HG03108 (cell line): ENCODE measurements around the gene SAMD9L.
A peak's percentile ranks its signal among the peaks of the same experiment; 100 is the strongest.
"Not testable (repeated sequence)": the region's sequence is repeated elsewhere in the genome, so short reads cannot be mapped to it uniquely, and the experiment has no call there.

Source experiments
- ATAC-seq: cut with Tn5 transposase; IDR thresholded peaks from one replicate; pipeline ENCODE4 v1.9.1; 2021; ENCODE audit warnings: moderate library complexity; ENCODE audit not compliant: unreplicated experiment

The SAMD9L gene

DNA sequence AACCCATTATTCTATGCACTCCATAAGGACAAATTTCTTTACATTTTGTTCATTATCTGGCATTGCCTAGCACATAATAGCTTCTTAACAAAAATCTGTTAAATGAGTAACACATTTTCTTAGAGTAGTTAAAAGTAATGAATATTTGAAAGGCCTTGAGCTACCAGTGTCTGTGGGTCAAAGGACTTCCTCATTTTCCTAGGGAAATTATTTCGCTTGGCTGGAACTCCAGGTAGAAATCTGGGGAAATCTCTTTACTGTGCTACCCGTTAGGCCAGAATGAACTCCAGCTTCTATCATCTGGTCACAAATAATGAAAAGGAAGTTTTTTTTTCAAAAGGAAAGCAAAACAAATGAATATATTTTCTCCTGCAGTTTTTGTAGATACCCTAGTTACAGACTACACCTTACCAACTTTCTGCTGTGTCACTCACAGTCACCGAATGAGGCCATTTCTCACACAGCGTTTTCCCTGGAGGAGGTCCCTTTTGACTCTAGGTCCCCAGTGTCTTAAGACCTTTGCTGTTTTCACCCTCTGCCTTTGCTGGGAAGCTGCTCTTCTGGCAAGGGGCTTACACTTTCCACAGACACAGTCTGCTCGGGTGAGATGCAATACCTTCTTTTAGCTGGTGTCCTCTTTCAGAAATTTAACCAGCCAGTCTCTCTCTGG lies 1.6 kb downstream of the SAMD9L start:
- ATAC-seq: peak; percentile 31

DNA sequence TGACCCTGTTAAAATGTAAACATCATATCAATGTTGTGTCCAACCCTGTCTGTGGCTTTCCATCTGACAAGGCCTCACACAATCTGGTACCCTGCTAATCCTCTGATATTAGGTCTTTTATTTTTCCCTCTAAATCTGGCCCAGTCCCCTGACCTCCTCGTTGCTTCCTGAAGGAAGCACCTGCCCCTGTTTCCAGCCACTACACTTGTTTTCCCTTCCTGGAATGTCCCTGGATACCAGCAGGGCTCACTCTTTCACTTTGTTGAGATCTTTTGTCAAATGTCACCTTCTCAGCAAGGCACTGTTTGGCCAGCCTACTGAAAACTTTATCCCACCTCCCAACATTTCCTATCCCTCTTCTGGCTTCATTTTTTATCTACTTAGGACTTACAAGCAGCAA lies 2.1 kb downstream of the SAMD9L start:
- ATAC-seq: no peak

DNA sequence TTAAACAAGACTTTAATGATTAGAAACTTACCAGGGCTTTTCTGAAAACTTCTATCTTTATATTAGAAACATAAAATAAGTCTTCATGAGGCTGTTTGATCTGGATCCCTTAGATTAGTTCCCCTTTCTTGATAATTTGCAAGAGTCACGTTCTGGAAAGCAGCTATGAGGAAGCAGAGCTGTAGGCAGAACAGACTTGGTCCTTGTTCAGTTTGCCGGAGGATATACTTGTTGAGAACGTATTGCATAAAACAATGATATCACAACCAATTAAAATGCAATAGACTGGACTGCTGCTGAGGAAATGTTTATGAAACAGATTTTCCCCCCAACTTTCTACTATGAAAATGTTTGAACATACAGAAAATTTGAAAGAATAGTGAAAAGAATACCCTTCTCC lies 2.8 kb downstream of the SAMD9L start:
- no peak for ATAC-seq

DNA sequence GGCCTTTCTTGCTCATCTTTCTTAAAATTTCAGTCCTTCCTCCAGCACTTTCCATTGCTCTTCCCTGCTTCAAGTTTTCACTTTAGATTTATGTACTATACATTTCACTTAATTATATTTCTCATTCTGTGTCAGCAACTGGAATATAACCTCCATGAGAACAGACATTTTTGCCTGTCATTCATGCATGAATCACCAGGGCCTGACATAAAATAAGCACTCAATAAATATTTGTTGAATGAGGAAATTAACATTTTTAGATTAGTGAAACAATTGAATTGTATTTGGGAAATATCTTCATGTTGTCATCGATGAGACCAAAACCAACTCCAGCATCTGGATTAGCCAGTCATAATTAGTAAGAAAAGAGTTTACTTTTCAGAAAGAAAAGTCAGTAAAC lies 6.1 kb downstream of the SAMD9L start:
- no peak for ATAC-seq

DNA sequence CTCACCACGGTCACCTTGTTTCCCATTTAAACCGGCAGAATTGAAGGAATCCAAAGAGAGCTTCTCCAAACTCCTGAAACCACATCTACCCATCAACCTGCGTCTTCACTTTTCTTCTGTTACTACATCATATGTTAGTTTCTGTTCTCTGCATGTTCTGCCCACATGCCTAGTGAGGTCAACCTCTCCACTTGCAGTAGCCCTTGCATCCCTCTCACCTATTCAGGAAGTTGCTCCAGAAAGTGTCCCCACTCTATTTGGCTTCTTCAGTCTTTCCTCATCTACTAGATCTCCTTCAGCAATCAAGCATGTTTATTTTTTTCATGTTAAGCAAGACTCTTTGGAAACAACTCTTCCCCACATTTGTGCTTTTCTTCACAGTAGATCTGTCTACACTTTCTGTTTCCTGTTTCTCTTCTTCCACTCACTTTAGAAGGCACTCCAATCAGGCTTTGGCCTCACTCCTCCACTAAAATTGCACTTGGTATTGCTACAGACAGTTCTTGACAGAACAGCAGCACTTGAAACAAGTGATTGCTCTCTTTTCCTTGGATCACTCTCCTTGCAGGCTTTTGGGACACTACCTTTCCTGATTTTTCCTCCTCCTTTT lies 7.5 kb downstream of the SAMD9L start:
- no peak for ATAC-seq

DNA sequence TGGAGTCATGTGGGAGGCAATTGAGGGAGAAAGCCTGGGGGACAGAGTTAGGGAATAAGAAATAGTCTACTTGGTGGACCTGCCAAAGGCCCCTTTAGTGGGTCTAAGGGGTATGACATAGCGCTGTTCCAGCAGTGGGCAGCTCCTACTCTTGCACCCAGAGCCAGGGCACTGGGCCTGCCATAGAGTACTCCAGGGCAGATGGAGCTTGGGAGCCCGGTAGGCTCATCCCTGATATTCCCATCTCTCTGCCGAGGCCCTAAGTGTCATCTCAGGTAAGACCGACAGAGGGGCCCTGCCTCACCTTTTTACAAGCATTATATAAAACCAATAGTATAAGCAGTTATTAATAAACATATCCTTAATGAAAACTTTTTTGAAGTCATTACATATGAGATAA lies 9.6 kb downstream of the SAMD9L start:
- no peak for ATAC-seq

DNA sequence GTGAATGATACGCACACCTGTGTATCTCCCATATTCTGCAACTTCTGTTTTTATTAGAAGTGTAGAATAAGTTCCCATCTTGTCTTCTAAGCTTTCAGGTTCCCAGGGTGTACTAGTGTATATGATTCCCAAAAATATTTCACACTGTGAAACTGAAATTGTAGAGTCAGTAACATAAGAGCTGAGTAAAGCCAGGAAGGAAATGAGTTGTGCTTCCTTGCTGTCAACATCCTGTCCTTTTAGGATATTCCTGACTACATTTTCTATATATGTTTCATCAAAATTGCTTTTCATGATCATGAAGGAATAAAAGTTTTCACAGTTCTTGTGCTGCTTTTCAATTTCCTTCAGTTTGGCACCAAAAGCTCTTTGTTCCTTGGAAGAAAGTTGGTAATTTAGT lies 15.2 kb downstream of the SAMD9L start:
- ATAC-seq: no peak

DNA sequence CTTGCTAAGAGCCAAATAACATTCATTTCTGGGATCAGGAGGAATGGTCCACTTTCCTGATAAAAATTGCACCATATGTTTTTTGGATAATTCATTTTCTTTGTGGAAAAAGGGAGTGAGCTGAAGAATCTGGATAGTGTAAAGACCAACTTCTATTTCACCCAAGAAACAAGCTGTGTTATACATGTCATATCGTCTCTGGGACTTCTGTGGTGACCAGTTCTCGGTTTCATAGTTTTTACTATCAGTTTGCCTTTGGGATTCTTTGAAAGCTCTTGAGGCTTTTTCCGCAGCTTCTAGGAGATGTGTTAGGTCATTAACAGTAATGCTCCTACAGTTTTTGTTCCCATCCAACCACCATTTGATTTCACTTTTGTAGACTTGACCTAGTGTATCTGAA lies 16.0 kb downstream of the SAMD9L start:
- ATAC-seq: no peak

DNA sequence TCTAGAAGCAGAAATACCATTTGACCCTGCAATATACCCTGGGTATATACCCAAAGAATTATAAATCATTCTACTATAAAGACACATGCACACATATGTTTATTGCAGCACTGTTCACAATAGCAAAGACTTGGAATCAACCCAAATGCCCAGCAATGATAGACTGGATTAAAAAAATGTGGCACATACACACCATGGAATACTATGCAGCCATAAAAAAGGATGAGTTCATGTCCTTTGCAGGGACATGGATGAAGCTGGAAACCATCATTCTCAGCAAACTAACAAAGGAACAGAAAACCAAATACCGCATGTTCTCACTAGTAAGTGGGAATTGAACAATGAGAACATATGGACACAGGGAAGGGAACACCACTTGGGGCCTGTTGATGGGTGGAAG lies 21.2 kb downstream of the SAMD9L start:
- ATAC-seq: not testable (repeated sequence)

DNA sequence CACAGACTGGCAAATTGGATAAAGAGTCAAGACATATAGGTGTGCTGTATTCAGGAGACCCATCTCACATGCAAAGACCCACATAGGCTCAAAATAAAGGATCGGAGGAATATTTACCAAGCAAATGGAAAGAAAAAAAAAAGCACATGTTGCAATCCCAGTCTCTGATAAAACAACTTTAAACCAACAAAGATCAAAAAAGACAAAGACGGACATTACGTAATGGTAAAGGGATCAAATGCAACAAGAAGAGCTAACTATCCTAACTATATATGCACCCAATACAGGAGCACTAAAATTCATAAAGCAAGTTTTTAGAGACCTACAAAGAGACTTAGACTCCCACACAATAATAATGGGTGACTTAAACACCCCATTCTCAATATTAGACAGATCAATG lies 24.7 kb downstream of the SAMD9L start:
- ATAC-seq: not testable (repeated sequence)

DNA sequence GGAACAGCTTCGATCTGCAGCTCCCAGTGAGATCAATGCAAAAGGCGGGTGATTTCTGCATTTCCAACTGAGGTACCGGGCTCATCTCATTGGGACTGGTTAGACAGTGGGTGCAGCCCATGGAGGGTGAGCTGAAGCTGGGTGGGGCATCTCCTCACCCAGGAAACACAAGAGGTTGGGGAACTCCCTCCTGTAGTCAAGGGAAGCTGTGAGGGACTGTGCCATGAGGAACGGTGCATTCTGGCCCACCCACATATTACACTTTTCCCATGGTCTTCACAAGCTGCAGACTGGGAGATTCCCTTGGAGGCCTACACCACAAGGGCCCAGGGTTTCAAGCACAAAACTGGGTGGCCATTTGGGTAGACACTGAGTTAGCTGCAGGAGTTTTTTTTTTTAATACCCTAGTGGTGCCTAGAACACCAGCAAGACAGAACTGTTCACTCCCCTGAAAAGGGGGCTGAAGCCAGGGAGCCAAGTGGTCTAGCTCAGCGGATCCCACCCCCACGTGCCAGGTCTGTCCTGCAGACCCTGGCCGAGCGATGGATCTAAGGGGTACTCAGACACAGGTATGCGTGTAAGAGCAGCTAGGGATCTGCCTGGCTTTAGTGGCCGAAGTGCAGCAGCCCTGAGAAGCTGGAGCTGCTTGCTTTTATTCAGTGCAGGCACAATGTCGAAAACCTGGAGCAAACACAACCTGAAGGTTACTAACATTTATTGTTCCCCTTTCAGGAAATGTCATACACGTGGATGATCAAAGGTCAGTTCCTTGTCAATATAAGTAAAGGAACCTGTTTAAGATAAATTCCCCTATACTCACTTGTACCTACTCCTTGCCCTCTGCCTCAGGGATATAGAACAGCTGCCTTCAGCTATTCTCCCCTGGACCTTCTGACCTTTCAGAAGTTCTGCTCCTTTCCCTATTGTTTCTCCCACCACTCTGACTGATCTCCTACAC lies 27.3 kb downstream of the SAMD9L start:
- ATAC-seq: no peak

DNA sequence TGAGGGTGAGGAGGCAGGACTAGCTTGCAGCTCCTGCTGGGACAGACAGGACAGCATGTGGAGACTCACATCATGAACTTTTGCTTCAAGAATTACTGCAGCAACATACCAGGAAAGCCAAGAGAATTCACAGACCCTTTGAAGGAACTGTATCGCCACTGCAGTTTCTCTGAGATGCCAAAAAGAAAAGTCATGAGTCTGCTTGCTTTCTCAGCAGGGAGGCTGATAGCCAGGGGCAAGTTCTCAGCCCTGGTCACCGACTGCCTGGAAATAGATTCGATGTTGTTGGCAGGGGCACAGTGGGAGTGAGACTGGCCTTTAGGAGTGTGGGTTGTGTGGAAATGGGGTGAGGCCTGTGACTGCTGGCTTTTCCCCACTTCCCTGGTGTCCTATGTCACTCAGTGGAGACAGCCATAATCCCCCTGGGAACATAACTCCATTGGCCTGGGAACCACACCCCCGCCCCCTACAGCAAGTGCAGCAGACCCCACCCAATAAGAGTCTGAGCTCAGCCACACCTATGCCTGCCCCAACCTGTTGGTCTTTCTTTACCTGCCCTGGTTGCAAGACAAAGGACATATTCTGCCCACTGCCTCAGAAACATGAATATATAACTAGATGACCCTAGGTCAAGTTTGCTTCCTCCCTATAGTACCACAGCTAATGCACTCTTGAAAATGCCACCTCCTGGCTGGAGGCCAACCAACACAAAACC lies 28.8 kb downstream of the SAMD9L start:
- no peak for ATAC-seq

DNA sequence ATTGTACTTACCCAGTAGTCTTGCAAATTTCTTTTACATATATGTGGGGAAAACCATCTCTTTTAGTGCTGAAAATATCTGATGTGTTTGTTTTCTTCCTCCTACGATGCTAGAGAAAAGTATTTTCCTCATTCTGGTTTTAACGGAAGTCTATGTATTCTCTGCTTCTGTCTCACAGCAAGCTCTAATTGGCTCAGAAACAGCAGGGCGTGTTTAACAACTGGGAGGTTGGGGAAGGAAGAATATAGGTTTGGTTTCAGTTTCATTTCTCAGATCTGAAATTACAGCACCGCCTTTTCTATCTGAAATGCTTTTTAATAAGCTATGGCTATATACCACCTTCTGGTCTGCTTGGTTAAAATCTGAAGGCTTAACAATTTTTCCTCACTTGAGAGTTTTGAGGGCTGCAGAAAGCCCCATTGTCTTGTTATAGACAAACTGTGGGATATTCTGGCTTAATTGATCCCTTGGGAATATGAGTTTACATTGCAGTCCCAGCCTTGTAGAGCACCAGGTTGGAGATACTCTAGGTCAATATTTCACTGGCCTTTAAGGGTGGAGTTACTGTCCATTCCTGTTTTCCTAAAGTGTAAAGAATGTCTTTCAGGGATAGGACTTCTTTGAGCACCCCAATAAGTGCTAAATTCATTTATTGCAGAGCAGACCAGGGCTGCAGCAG lies 30.2 kb downstream of the SAMD9L start, which contains the start of gene SAMD9:
Gene SAMD9, minus strand, starts transcription at position 128 of the 679 bp plus-strand sequence. CDS start 11,882 bp downstream, outside the sequence.
- peak; percentile 98 for ATAC-seq

DNA sequence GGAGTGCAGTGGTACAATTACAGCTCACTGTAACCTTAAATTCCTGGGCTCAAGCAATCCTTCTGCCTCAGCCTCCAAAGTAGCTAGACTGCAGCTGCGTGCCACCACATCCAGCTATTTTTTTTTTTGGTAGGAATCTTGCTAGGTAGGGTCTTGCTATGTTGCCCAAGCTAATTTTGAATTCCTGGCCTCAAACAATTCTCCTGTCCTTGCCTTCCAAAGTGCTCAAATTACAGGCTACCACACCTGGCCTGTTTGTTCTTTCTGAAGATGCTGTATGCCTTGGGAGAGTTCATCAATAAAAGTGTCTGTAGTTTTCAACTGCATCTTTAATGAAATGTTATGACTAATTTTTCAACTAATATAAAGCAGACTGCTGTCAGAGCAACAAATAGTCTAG lies 30.9 kb downstream of the SAMD9L start:
- ATAC-seq: no peak

DNA sequence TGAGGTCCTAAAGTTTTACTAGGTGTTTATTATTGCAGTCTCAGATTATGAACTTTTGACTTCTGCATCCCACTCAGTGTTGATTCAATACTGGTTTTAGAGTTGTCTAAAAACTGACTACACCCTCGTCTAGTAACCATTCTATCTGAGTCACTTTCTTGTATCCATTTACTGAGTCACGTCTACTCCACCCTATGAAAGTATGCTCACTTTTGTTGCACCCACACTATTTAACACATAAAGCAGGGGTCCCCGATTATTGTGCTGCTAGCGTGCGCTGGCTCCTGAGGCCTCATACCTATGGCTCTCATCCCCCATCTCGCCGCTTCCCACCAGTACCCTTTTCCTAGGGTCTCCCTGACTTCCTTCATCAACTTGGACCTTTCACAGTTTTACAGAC lies 32.4 kb downstream of the SAMD9L start:
- ATAC-seq: no peak

DNA sequence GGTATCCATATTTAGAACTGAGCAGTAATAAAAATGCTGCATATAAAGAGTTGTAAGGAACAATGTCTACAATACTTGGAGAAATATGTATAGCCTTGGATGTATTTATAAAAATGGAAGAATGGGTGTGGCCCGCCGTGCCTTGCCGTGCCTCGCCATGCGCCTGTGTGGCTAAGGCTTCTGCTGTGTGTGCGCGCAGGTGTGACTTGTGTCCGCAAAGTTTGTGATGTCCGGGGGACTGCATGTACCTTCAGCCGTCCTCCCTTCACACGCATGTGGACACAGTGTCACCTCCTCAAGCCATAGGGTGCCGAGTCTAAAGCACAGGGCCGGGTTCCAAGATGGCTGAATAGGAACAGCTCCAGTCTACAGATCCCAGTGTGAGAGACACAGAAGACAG lies 40.2 kb downstream of the SAMD9L start:
- ATAC-seq: no peak

DNA sequence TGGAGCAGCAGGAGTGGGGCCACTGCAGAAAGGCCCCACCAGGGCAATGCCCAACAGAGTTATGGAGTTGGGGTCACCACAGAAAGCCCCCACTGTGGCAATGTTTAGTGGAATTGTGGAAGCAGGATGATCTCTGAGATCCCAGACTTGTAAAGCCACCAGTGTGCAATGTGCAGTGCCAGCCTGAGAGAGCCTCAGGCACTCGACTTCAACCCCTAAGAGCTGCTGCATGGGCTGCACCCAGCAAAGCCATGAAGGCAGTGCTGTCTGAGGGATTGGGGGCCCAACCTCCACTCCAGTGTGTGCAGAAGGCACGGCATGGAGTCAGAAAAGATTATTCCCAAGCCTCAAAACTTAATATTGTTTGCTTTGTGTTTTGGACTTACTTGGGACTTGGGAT lies 50.8 kb downstream of the SAMD9L start:
- ATAC-seq: no peak

DNA sequence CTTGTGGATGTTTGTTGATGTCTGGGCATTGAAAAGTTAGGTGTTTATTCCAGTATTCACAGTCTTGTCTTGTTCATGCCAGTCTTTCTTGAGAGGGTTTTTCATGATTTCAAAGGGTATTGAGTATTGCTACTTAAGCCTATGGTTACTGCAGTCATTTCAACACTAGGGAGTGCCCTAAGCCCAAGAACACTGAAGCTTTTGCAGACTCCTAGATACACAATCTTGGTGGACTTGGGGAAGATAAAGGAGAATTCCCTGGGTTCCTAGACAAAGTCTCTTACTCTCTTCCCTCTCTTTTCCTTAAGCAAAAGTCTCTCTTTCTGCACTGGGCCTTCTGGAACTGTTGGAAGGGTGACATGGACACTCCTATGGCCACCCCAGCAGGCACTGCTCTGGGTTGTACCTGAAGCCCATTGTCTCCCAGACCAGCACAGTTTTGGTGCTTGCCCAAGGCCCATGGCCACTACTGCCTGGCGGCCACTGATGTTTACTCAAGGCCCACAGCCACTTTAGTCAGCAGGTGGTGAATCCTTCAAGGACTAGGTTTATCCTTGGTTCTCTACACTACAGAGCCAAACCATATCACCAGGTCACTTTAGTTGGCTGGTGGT lies 55.3 kb downstream of the SAMD9L start:
- ATAC-seq: no peak
